Endothelial cell of umbilical vein (primary cell): Measurements from ENCODE around the gene SPG7. TPM values are rescaled to one million over a fixed set of nuclear protein-coding genes. Genes with fewer than 3 reads are reported as not detected.

ENCODE experiments used
- BruUV-seq: library from RNA; stranded (reverse); fragments of 400-500 nt; replicated peaks from 2 replicates; lab custom pipeline; 2021; lab: Mats Ljungman, UMichigan
- CTCF ChIA-PET: fragments of 300-600, 350-600 bp; sonication (Branson Sonifier 250); formaldehyde crosslinking; loops from one replicate; lab custom pipeline; 2021; ENCODE audit warnings: antibody characterized with exemption, inconsistent platforms; lab: Charles Lee
- POLR2A ChIA-PET: fragments of 300-600, 350-600 bp; sonication (Branson Sonifier 250); formaldehyde crosslinking; loops from one replicate; lab custom pipeline; 2021; ENCODE audit warnings: antibody characterized with exemption, inconsistent platforms; lab: Charles Lee
- DNase-seq: peaks from one replicate; pipeline ENCODE4 v3.0.0-alpha.2; 2011; ENCODE audit warnings: low read depth, low spot score
- FAIRE-seq: peaks from 2 replicates; lab custom pipeline; 2011; peaks lifted over from hg19 to GRCh38; lab: Jason Lieb, UNC
- H2AFZ ChIP-seq: 2 replicates; pipeline ENCODE4 v1.6.0; 2012; ENCODE audit warnings: low read depth, low read length, control low read depth, inconsistent platforms
- H3K27ac ChIP-seq: 2 replicates; pipeline ENCODE4 v1.5.1; 2011; ENCODE audit warnings: low read depth, mild to moderate bottlenecking, control low read depth, low read length, moderate library complexity; ENCODE audit not compliant: insufficient read depth
- H3K27me3 ChIP-seq, 2 experiments: 2 replicates each; pipeline versions ENCODE4 v1.6.0 to v1.6.1; 2011; ENCODE audit warnings: low read length in 2 of 2, mixed read lengths in 1 of 2; ENCODE audit not compliant: control insufficient read depth in 2 of 2, insufficient read depth in 2 of 2
- H3K36me3 ChIP-seq, 2 experiments: 2 replicates in 1 of 2; 3 replicates in 1 of 2; pipeline ENCODE4 v1.5.1; 2011; ENCODE audit warnings: low read length in 2 of 2, mild to moderate bottlenecking in 1 of 2, moderate library complexity in 1 of 2; ENCODE audit not compliant: control insufficient read depth in 2 of 2, insufficient read depth in 2 of 2; ENCODE audit errors: extremely low read depth in 1 of 2
- H3K4me1 ChIP-seq: 3 replicates; pipeline ENCODE4 v1.5.1; 2011; ENCODE audit warnings: mild to moderate bottlenecking, low read length; ENCODE audit not compliant: control insufficient read depth, insufficient read depth; ENCODE audit errors: extremely low read depth
- H3K4me2 ChIP-seq: 2 replicates; pipeline ENCODE4 v1.6.1; 2011; ENCODE audit warnings: low read length, control low read depth, mixed read lengths; ENCODE audit not compliant: insufficient read depth
- H3K4me3 ChIP-seq, 3 experiments: fragments of 200-600 bp in 1 of 3; sonication (generic), shearing (Covaris generic) in 1 of 3; replicated peaks in 1 of 3; 2 replicates each; pipeline ENCODE4 v1.5.1; 2011 to 2016; ENCODE audit warnings: control low read depth in 3 of 3, low read length in 3 of 3, mild to moderate bottlenecking in 2 of 3, inconsistent platforms in 1 of 3, low read depth in 1 of 3, moderate library complexity in 1 of 3; ENCODE audit not compliant: insufficient read depth in 1 of 3
- H3K79me2 ChIP-seq: 2 replicates; pipeline ENCODE4 v1.6.0; 2012; ENCODE audit warnings: low read length, inconsistent platforms; ENCODE audit not compliant: control insufficient read depth, insufficient read depth
- H3K9ac ChIP-seq: replicated peaks from 2 replicates; pipeline ENCODE3; 2011; ENCODE audit warnings: low read length, control low read depth; ENCODE audit not compliant: insufficient read depth; ENCODE audit errors: extremely low read depth
- H3K9me1 ChIP-seq: replicated peaks from 3 replicates; pipeline ENCODE4 v1.6.0; 2011; ENCODE audit warnings: mild to moderate bottlenecking, low read length; ENCODE audit not compliant: control insufficient read depth, insufficient read depth; ENCODE audit errors: extremely low read depth
- H3K9me3 ChIP-seq: replicated peaks from 2 replicates; pipeline ENCODE4 v1.5.1; 2012; ENCODE audit warnings: low read length, inconsistent platforms; ENCODE audit not compliant: control insufficient read depth, insufficient read depth
- H4K20me1 ChIP-seq: replicated peaks from 2 replicates; pipeline ENCODE3; 2011; ENCODE audit warnings: mild to moderate bottlenecking, low read length; ENCODE audit not compliant: control insufficient read depth, insufficient read depth; ENCODE audit errors: extremely low read depth
- EZH2 ChIP-seq: IDR thresholded peaks from 2 replicates; pipeline ENCODE4 v1.6.1; 2012; ENCODE audit warnings: borderline replicate concordance, low read depth, mild to moderate bottlenecking, moderate library complexity, low read length, inconsistent platforms; ENCODE audit not compliant: severe bottlenecking
- MYC ChIP-seq: IDR thresholded peaks from one replicate; pipeline ENCODE4 v1.6.1; 2011; ENCODE audit warnings: mild to moderate bottlenecking, low read depth, low read length
- POLR2A ChIP-seq: IDR thresholded peaks from 2 replicates; pipeline ENCODE4 v1.6.1; 2012; ENCODE audit warnings: low read depth, mild to moderate bottlenecking, control low read depth, low read length
- dilution Hi-C: fragments of 300-500 bp; cut with MboI; formaldehyde crosslinking; loops from one replicate; pipeline ENCODE4 v1.15.0; 2019; ENCODE audit warnings: low sequenced_read_pairs; ENCODE audit not compliant: extremely low pct_ligation_motif_present
- intact Hi-C: fragments of 100-400 bp; cut with micrococcal nuclease; formaldehyde crosslinking; loops from one replicate; pipeline ENCODE4 v1.10.0; 2022
- polyA plus RNA-seq, 4 experiments: library from polyadenylated mRNA; depleted of rRNA in 3 of 4; stranded (reverse) in 3 of 4; unstranded in 1 of 4; fragments of >200 nt; gene quantifications; 2 replicates each; pipeline versions ENCODE4 v1.2.1 to v1.2.3, GENCODE V29; 2011 to 2012; ENCODE audit warnings: missing spikeins in 1 of 4
- total RNA-seq: library from RNA; stranded (reverse); gene quantifications from 2 replicates; pipeline ENCODE4 v1.2.3, GENCODE V29; 2021
- TF ChIP-seq, protein P1 (sequence below), 2 donors: IDR thresholded peaks; 1 replicate in 1 of 2; 2 replicates in 1 of 2; pipeline ENCODE4 v1.5.1; 2011; ENCODE audit warnings: low read length in 2 of 2, mild to moderate bottlenecking in 2 of 2, moderate library complexity in 2 of 2, control low read depth in 1 of 2, inconsistent platforms in 1 of 2, low read depth in 1 of 2; ENCODE audit not compliant: insufficient read depth in 1 of 2; ENCODE audit errors: extremely low read depth in 1 of 2

Gene SPG7
- total and polyA plus RNA-seq, 2 donors (not counting 3 experiments of a cell fraction or from before 2014, with no cell fraction given), result 90.2 to 146 TPM

GRCh38 chr16:89576153-89577054 is 68.2 kb downstream of the SPG7 start:
- intact Hi-C loops, result loop anchor here (10.0 kb wide), 1 partner anchor 148 kb away; the partner anchor contains the start of genes VPS9D1 and ZNF276

More at GRCh38 chr16:89576153-89577054, 68.2 kb downstream of the SPG7 start:
- Histone ChIP-seq H4K20me1 (no peaks in the 10 kb centered on the region), H3K79me2 (no peaks in the 10 kb centered on the region), H3K9me3 (no peaks in the 10 kb centered on the region), H2AFZ (peak overlapping the region; percentile 25), H3K27me3 (peaks cover 0 to 1% of the 10 kb centered on the region in 2 experiments), H3K4me3 (peak overlapping the region in 1 of 3 experiments; percentile 10), H3K4me2 (no peak overlapping the region), H3K9me1 (no peaks in the 10 kb centered on the region), H3K36me3 (no peaks in the 10 kb centered on the region), H3K9ac (no peak overlapping the region), H3K4me1 (peaks cover 12% of the 10 kb centered on the region), H3K27ac (no peak overlapping the region)
- FAIRE-seq (no peak), DNase-seq (no peak)
- TF ChIP-seq POLR2A (no peak), MYC (no peak), EZH2 (peak; percentile 63)
- TF ChIP-seq, protein P1, sequence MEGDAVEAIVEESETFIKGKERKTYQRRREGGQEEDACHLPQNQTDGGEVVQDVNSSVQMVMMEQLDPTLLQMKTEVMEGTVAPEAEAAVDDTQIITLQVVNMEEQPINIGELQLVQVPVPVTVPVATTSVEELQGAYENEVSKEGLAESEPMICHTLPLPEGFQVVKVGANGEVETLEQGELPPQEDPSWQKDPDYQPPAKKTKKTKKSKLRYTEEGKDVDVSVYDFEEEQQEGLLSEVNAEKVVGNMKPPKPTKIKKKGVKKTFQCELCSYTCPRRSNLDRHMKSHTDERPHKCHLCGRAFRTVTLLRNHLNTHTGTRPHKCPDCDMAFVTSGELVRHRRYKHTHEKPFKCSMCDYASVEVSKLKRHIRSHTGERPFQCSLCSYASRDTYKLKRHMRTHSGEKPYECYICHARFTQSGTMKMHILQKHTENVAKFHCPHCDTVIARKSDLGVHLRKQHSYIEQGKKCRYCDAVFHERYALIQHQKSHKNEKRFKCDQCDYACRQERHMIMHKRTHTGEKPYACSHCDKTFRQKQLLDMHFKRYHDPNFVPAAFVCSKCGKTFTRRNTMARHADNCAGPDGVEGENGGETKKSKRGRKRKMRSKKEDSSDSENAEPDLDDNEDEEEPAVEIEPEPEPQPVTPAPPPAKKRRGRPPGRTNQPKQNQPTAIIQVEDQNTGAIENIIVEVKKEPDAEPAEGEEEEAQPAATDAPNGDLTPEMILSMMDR (IDR thresholded peaks at IDR 0.05; ENCODE audit: extremely low read depth in 1 of 2, insufficient read depth in 1 of 2, low read depth in 1 of 2, low read length in 2 of 2), result no peak
- BruUV-seq, result no TSS peak
- dilution Hi-C loops, result no loop called here
- ChIA-PET CTCF (interaction anchor here (1.0 to 1.9 kb wide), 8 partner anchors 10 to 284 kb away, joined by 3 to 6 read pairs (median 4); no protein-coding TSS in a partner anchor), POLR2A (interaction anchor here (0.6 kb wide), 1 partner anchor 382 kb away, joined by 5 read pairs; no protein-coding TSS in a partner anchor)
